Hippocampal formation (tissue), 2 donors: ENCODE measurements around the gene AOPEP.

Source experiments
- DNase-seq, 2 donors: peaks; one replicate each; lab custom pipeline; 2025; lab: John Stamatoyannopoulos, UW

Gene AOPEP

GRCh38 chr9:94761481-94761880, 35.0 kb downstream of the AOPEP start:
- no peak for DNase-seq

- no peak for DNase-seq
These were observed 41.0 kb downstream of the AOPEP start for GRCh38 chr9:94767331-94768072.

- no peak for DNase-seq
These were observed 42.3 kb downstream of the AOPEP start for GRCh38 chr9:94768766-94769165.

GRCh38 chr9:94770334-94770733, 43.8 kb downstream of the AOPEP start:
- no peak for DNase-seq

- no peak for DNase-seq
These were observed 44.6 kb downstream of the AOPEP start for GRCh38 chr9:94771096-94771495.

GRCh38 chr9:94772144-94772543, 45.6 kb downstream of the AOPEP start:
- DNase-seq = no peak

GRCh38 chr9:94772639-94773303, 46.3 kb downstream of the AOPEP start:
- DNase-seq = peak; percentile 74 to 89

- no peak for DNase-seq
These were observed 47.2 kb downstream of the AOPEP start for GRCh38 chr9:94773655-94774054.

- DNase-seq = no peak
These were observed 51.5 kb downstream of the AOPEP start for GRCh38 chr9:94778013-94778412.

GRCh38 chr9:94779031-94779430, 52.5 kb downstream of the AOPEP start:
- no peak for DNase-seq

- DNase-seq = no peak
These were observed 53.3 kb downstream of the AOPEP start for GRCh38 chr9:94779693-94780290.

GRCh38 chr9:94780516-94780950, 54.0 kb downstream of the AOPEP start:
- no peak for DNase-seq

GRCh38 chr9:94782355-94783101, 56.0 kb downstream of the AOPEP start:
- DNase-seq = no peak

- peak; percentile 70 to 90 for DNase-seq
These were observed 56.7 kb downstream of the AOPEP start for GRCh38 chr9:94783102-94783682.

- no peak for DNase-seq
These were observed 57.4 kb downstream of the AOPEP start for GRCh38 chr9:94783928-94784327.

- DNase-seq = no peak
These were observed 59.0 kb downstream of the AOPEP start for GRCh38 chr9:94785215-94786169.

GRCh38 chr9:94786586-94786985, 60.1 kb downstream of the AOPEP start:
- DNase-seq = no peak

- no peak for DNase-seq
These were observed 60.8 kb downstream of the AOPEP start for GRCh38 chr9:94787266-94787665.

- DNase-seq = no peak
These were observed 62.1 kb downstream of the AOPEP start for GRCh38 chr9:94788570-94789105.

GRCh38 chr9:94791435-94791834, 64.9 kb downstream of the AOPEP start:
- DNase-seq = no peak

GRCh38 chr9:94792511-94792910, 66.0 kb downstream of the AOPEP start:
- no peak for DNase-seq
